Measurements from ENCODE around the gene ZNF808.
A peak's percentile ranks its signal among the peaks of the same experiment; 100 is the strongest.
"Not testable (repeated sequence)": the region's sequence is repeated elsewhere in the genome, so short reads cannot be mapped to it uniquely, and the experiment has no call there.

The ZNF808 gene

DNA sequence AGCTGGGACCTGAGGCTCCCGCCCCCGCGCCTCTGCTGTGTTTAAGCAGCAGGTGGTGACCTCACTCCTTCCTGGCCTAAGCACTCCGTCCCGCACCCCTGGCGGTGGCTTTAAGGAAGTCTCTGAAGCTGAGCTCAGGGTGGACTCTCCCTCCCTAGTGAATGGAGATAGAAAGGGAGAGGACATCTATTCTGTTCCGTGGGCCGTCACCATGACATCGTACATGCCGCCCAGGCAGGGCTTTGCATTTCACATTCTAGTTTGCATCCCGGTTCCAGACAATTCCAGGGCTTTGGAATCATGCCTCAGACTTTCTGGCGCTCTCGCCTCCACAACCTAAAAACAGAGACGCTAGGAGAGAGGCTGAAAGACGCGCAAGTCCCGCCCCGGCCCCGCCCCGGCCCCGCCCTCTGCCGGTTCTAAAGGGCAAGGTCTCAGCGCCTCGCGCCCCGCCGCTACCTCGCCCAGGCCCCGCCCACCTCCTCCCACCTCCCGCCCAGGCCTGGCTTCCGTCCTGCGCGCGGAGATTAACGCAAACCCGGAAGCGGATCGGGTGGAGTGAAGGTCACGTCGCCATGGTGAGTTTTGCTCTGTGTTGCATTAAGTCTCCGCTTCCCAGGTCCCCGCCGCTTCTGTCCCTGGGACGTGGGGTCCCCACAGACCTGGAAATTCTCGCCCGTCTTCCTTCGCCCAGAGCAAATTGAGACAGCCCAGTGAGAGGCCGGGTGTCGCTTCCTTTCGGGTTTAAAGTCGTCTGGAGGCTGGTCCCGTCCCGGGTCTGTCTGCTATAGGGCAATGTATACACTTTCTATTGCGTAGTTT is at the start of gene ZNF808:
Gene ZNF808 (plus strand): TSS at position 535 of the 822 bp plus-strand sequence. CDS start 15,617 bp downstream, outside the sequence.
- peak; percentile 98 for DNase-seq (ENCODE audit: low read depth)

DNA sequence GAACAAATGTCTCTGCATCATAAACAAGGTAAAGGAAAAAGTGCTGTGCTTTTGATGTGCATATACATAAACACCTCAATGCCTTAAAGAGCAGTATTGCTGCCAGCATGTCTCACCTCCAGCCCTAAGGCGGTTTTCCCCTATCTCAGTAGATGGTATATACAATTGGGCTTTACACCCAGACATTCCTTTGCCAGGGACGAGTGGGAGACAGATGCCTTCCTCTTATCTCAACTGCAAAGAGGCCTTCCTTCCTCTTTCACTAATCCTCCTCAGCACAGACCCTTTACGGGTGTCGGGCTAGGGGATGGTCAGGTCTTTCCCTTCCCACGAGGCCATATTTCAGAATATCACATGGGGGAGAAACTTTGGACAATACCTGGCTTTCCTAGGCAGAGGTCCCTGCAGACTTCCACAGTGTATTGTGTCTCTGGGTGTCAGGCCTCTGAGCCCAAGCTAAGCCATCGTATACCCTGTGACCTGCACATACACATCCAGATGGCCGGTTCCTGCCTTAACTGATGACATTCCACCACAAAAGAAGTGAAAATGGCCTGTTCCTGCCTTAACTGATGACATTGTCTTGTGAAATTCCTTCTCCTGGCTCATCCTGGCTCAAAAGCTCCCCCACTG is 43.2 kb upstream of the ZNF808 start:
- DNase-seq (ENCODE audit: low read depth): not testable (repeated sequence)

DNA sequence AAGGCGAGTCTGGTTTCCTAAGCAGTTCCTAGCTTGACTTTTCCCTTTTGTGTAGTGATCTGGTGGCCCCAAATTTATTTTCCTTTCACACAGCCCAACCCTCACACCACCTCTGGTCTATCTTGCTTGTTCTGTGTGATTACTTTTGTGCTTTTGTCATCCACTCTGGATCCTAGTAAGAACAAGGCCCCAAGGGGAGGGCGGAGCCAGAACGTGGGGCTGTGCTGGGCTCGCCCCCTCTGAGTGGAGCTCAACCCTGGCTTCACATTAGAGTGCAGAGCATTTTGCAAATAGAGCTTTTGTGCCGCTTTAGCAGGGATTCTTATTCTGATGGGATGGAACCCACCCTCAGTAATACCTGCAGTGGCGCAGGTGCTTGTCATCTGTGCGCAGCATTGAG is 42.4 kb upstream of the ZNF808 start:
- DNase-seq (ENCODE audit: low read depth): not testable (repeated sequence)

DNA sequence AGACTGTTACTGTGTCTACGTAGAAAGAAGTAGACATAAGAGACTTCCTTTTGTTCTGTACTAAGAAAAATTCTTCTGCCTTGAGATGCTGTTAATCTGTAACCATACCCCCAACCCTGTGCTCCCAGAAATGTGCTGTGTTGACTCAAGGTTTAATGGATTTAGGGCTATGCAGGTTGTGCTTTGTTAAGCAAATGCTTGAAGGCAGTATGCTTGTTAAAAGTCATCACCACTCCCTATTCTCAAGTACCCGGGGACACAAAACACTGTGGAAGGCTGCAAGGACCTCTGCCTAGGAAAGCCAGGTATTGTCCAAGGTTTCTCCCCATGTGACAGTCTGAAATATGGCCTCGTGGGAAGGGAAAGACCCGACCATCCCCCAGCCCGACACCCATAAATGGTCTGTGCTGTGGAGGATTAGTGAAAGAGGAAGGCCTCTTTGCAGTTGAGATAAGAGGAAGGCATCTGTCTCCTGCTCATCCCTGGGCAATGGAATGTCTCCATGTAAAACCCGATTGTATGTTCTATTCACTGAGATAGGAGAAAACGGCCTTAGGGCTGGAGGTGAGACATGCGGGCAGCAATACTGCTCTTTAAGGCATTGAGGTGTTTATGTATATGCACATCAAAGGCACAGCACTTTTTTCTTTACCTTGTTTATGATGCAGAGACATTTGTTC is 41.8 kb upstream of the ZNF808 start:
- not testable (repeated sequence) for DNase-seq (ENCODE audit: low read depth)

DNA sequence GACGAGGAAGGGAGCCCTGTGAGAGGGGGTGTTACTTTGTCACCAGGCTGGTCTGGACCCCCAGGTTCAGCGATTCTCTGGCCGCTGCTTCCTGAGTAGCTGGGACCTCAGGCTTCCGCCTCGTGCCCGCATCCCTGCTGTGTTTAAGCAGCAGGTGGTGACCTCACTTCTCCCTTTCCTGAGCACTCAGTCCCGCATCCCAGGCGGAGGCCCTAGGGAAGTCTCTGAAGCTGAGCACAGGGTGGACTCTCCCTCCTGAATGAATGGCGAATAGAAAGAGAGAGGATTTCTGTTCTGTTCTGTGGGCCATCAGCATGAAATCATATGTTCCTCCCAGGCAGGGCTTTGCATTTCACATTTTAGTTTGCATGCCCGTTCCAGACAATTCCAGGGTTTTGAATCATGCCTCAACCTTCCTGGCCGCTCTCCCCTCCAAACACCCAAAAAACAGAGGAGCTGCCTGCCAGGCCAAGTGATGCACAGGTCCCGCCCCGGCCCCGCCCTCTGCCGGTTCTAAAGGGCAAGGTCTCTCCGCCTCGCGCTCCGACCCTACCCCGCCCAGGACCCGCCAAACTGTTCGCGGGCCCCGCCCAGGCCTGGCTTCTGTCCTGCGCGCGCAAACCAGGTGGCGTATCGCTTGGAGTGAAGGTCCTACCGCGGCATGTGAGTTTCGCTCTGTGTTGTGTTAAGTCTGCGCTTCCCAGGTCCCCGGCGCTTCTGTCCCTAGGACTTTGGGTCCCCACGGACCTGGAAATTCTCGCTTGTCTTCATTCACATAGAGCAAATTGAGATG is 35.1 kb upstream of the ZNF808 start:
- no peak for DNase-seq (ENCODE audit: low read depth)

DNA sequence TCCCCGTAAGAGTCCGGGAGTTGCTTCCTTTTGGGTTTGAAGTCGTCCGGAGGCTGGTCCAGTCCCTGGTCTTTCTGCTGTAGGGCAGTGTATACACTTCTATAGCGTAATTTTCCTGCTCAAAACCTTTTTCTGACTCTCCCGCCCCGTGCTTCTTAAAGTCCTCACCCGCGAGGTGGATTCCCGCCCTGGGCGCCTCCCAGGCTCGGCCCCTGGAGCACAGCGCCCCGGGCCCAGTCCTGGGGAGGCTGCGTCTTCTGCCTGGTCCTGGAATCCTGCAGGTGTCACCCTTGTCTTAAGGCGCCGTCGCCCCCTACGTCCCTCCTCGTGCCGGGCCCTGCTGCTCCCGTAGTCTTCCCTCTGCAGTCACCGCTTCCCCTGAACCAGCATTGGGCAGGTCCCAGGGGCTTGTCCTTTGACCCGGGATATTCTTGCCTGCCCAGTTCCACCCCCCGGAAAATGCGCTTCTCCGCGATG is 34.4 kb upstream of the ZNF808 start:
- no peak for DNase-seq (ENCODE audit: low read depth)

DNA sequence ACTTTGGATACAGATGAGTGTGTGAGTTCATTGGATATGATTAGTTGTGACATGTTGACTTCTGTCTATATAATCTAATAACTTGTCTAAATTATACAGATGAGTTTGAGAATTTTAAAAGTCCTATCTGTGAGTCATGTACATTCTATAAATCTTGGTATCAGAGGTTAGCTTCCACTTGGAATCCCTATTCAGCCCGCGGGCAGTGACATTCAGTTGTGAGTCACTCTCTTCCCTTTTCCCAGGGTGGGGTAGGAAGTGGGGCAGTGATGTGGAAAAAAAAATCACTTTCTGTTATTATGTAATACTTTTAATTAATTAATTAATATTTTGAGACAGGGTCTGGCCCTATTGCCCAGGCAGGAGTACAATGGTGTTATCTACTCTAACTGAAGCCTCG is 33.0 kb upstream of the ZNF808 start:
- DNase-seq (ENCODE audit: low read depth): no peak

DNA sequence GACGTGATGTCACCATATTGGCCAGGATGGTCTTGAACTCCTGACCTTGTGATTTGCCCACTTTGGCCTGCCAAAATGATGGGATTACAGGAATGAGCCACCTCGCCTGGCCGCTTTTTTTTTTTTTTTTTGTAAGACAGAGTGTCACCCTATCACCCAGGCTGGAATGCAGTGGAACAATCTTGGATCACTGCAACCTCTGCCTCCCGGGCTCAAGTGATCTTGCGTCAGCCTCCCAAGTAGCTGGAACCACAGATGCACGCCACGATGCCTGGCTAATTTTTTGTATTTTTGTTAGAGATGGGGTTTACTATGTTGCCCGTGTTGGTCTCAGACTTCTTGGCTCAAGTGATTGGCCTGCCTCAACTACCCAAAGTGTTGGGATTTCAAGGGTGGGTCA is 28.9 kb upstream of the ZNF808 start:
- no peak for DNase-seq (ENCODE audit: low read depth)

DNA sequence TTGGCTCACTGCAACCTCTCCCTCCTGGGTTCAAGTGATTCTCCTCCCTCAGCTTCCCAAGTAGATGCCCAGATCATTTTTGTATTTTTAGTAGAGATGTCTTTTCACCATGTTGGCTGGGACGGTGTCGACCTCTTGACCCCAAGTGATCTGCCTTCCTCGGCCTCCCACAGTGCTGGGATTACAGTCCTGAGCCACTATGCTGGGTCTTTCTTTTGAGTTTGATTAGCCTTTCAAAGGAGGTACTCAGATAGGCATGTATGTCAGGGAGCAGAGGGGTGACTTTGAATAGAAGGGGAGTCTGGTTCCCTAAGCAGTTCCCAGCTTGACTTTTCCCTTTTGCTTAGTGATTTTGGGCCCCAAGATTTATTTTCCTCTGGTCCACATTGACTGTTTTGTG is 27.0 kb upstream of the ZNF808 start:
- not testable (repeated sequence) for DNase-seq (ENCODE audit: low read depth)

DNA sequence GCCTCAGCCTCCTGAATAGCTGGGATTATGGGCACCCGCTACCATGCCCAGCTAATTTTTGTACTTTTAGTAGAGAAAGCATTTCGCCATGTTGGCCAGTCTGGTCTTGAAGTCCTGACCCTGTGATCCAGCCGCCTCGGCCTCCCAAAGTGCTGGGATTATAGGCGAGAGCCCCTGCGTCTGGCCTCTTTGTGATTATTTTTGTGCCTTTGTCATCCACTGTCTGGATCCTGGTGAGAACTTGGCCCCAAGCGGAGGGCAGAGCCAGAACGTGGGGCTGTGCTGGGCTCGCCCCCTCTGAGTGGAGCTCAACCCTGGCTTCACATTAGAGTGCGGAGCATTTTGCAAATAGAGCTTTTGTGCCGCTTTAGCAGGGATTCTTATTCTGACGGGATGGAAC is 26.5 kb upstream of the ZNF808 start:
- DNase-seq (ENCODE audit: low read depth): not testable (repeated sequence)

DNA sequence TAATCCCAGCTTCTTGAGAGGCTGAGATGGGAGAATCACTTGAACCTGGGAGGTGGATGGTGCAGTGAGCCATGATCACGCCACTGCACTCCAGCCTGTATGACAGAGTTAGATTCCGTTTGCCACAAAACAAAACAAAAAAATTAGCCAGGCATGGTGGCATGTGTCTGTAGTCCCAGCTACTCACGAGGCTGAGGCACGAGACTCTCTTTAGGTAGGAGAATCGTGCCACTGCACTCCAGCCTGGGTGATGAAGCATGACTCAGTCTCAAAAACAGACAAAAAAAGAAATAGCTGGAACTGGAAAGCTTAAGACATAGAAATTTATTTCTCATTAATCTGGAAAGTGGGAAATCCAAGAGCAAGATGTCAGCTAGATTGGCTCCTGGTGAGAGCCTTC is 20.2 kb upstream of the ZNF808 start:
- DNase-seq (ENCODE audit: low read depth): no peak

DNA sequence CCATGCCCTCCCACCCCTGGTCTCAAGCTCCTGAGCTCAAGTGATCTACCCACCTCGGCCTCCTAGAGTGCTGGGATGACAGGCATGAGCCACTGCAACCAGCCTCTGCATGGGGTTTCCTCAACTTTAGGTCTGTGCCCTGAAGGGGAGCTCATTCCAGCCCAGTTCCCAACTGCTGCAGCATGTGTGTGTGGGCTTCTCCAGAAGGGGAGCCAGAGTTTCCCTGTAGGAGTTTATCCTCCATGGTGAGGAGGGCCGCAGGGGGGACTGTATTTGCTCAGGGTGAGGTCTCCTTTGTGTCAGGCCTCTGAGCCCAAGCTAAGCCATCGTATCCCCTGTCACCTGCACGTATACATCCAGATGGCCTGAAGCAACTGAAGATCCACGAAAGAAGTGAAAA is 11.3 kb upstream of the ZNF808 start:
- no peak for DNase-seq (ENCODE audit: low read depth)

DNA sequence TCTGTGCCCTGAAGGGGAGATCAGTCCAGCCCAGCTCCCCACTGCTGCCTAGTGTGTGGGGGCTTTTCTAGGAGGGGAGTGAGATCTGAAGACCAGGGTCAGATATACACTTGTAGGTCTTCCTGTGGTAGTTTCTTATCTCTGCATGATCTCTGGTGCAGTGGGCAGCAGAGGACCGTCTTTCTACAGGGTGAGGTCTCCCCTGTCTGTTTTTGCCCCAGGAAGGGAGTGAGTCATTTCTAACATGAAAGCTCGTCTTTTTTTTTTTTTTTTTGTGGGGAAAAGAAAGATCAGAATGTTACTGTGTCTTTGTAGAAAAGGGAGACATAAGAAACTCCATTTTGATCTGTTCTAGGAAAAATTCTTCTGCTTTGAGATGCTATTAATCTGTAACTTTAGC is 8.8 kb upstream of the ZNF808 start:
- DNase-seq (ENCODE audit: low read depth): no peak

DNA sequence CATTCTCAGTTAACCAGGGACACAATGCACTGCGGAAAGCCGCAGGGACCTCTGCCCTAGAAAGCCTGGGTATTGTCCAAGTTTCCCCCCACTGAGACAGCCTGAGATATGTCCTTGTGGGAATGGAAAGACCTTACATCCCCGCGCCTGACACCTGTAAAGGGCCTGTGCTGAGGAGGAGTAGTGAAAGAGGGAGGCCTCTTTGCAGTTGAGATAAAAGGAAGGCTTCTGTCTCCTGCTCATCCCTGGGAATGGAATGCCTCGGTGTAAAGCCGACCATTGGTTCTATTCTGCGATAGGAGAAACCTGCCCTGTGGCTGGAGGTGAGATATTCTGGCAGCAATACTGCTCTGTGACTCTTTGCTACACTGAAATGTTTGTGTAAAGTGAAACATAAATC is 8.3 kb upstream of the ZNF808 start:
- DNase-seq (ENCODE audit: low read depth): not testable (repeated sequence)

DNA sequence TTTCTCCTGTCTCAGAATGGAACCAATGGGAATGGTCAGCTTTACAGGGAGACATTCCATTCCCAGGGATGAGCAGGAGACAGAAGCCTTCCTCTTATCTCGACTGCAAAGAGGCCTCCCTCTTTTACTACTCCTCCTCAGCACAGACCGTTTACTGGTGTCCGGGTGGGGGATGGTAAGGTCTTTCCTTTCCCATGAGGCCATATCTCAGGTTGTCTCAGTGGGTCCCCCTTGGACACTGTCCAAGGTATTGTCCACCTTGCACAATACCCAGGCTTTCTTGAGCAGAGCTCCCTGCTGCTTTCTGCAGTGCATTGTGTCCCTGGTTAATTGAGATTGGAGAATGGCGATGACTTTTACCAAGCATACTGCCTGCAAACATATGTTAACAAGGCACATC is 7.5 kb upstream of the ZNF808 start:
- no peak for DNase-seq (ENCODE audit: low read depth)

DNA sequence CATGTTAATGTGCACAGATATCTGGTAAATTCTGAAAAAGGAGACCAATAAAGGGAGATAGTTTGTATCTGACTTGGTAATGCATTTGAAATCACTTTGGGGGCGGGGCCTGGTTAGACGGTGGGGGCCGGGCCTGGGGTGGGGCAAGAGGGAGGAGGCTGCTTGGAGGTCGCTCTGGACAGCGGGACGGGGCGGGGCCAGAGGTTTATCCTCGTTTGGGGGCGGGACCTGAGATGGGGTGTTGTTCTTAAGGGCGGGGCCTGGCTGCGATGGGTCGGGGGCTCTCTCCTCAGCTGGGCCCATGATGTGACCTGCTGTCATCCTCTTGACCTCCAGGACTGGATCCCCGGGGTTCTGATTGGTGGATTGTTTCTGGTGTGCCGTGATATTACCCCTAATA is 4.9 kb upstream of the ZNF808 start:
- DNase-seq (ENCODE audit: low read depth): no peak

DNA sequence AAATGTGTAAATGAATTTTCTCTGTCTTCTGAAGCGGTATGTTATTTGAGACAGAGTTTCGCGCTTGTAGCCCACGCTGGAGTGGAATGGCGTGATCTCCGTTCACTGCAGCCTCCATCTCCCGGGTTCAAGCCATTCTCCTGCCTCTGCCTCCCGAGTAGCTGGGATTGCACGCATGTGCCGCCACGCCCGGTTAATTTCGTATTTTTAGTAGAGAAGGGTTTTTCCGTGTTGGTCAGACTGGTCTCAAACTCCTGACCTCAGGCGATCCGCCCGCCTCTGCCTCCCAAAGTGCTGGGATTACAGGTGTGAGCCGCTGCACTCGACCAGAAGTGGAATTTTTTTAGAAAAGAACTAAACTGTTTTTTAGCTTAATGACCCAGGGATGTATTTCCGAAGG is 3.4 kb upstream of the ZNF808 start:
- no peak for DNase-seq (ENCODE audit: low read depth)

DNA sequence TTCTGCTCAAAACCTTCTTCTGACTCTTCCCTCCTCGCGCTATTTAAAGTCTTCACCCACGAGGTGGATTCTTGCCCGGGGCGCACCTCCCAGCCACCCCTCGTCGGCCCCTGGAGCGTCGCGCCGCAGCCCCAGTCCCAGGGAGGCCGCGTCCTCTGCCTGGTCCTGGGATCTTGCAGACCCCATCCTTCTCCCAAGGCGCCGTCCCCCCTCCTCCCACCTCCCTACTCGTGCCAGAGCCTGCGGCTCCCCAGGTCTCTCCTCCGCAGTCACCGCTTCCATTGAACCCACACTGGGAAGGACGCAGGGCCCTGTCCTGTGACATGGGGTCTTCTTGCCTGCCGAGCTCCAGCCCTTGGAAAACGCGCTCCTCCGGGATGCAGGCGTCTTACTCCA is 486 bp downstream of the ZNF808 start:
- DNase-seq (ENCODE audit: low read depth): no peak

DNA sequence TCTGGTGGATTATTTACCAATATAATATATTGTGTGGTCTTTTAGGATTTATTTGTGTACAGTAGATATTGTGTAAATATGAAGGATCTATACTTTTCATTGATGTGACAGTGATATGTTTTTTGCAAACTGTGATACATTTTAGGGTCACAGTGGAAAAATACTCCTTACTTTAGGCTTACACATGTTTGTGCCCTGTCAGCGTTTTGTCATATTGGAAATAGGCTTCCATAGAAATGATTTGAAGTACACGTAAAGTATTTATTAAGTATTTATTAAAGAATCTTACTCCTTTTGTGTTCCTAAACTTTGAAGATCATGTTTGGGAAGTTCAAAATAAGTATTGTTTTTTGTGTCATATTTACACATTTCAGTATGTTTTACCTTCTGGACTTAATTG is 5.0 kb downstream of the ZNF808 start:
- DNase-seq (ENCODE audit: low read depth): no peak

DNA sequence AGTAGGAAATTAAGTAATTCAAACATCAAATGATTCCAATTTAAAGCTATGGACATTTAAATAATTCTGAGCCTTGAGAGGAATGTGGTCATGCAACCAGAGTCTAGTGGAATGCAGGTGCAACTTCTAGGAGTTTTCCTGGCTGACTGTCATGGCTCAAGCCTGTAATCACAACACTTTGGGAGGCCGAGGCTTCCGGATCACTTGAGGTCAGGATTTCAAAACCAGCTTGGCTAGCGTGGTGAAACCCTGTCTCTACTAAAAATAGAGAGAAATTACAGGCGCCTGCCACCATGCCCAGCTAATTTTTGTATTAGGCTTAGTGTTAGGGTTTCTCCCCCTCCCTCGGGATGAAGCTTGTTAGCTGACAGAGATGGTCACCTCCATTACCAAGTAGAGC is 6.4 kb downstream of the ZNF808 start:
- DNase-seq (ENCODE audit: low read depth): no peak

DNA sequence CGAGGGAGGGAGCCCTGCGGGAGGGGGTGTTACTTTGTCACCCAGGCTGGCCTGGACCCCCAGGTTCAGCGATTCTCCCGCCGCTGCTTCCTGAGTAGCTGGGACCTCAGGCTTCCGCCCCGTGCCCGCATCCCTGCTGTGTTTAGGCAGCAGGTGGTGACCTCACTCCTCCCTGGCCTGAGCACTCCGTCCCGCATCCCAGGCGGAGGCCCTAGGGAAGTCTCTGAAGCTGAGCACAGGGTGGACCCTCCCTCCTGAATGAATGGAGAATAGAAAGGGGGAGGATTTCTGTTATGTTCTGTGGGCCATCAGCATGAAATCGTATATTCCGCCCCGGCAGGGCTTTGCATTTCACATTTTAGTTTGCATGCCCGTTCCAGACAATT is 7.9 kb downstream of the ZNF808 start:
- DNase-seq (ENCODE audit: low read depth): not testable (repeated sequence)

DNA sequence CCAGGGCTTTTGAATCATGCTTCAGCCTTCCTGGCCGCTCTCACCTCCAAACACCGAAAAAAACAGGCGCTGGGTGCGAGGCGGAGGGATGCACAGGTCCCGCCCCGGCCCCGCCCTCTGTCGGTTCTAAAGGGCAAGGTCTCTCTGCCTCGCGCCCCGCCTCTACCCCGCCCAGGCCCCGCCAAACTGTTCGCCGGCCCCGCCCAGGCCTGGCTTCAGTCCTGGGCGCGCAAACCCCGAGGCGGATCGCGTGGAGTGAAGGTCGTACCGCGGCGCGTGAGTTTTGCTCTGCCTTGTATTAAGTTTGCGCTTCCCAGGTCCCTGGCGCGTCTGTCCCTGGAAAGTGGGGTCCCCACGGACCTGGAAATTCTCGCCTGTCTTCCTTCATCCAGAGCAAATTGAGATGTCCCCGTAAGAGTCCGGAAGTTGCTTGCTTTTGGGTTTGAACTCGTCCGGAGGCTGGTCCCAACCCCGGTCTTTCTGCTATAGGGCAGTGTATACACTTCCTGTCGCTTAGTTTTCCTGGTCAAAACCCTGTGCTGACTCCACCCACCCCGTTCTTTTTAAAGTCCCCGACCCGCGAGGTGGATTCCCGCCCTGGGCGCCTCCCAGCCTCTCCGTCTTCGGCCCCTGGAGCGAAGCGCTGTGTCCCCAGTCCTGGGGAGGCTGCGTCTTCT is 8.4 kb downstream of the ZNF808 start:
- peak; percentile 87 for DNase-seq (ENCODE audit: low read depth)

Data from activated T-helper 9 cell treated with anti-CD3 and anti-CD28 coated beads, Interleukin-2, amount 50 U/mL, for 16 hours (primary cell).